Ascending aorta (tissue), 2 donors: ENCODE data around the gene TDRD12. TPM values are rescaled to one million over a fixed set of nuclear protein-coding genes. Genes with fewer than 3 reads are reported as not detected.

Source experiments
- DNase-seq, 2 donors: peaks; one replicate each; pipeline ENCODE4 v3.0.0-alpha.2; 2019; ENCODE audit warnings: low spot score in 2 of 2
- H3K27ac ChIP-seq, 2 donors: fragments of 200-600 bp; sonication (generic); one replicate each; pipeline ENCODE4 v1.5.1; 2016 to 2017; ENCODE audit warnings: mild to moderate bottlenecking in 1 of 2
- H3K27me3 ChIP-seq: fragments of 200-600 bp; sonication (generic); one replicate; pipeline ENCODE4 v1.5.1; 2017
- H3K36me3 ChIP-seq, 2 donors: fragments of 200-600 bp; sonication (generic); one replicate each; pipeline ENCODE4 v1.5.1; 2016
- H3K4me1 ChIP-seq, 2 donors: fragments of 200-600 bp; sonication (generic); one replicate each; pipeline ENCODE4 v1.5.1; 2016 to 2017; ENCODE audit warnings: mild to moderate bottlenecking in 1 of 2
- H3K4me3 ChIP-seq, 2 donors: fragments of 200-600 bp; sonication (generic); one replicate each; pipeline ENCODE4 v1.5.1; 2016 to 2017; ENCODE audit warnings: mild to moderate bottlenecking in 1 of 2
- H3K9me3 ChIP-seq, 2 donors: fragments of 200-600 bp; sonication (generic); one replicate each; pipeline ENCODE4 v1.5.1; 2016
- CTCF ChIP-seq, 3 experiments: fragments of 200-600 bp in 2 of 3; fragments of 450-650 bp in 1 of 3; sonication (generic) in 2 of 3; IDR thresholded peaks; one replicate each; pipeline ENCODE4 v1.5.1; 2016 to 2019; ENCODE audit warnings: antibody characterized with exemption in 3 of 3, mild to moderate bottlenecking in 1 of 3, moderate library complexity in 1 of 3
- intact Hi-C: fragments of 100-400 bp; cut with DNase I; formaldehyde crosslinking; loops from one replicate; pipeline ENCODE4 v1.15.1; 2023
- total RNA-seq: library from RNA; depleted of rRNA; stranded (reverse); fragments of >200 nt; gene quantifications from one replicate; pipeline ENCODE4 v1.1.0, GENCODE V29; 2016

Gene TDRD12
- total RNA-seq, 1 donor from 2014 or later: 0.11 TPM

GRCh38 chr19:32718286-32718685, 1.3 kb upstream of the TDRD12 start:
- Histone ChIP-seq H3K27me3 (no peaks in the 10 kb centered on the region), H3K27ac (no peak overlapping the region), H3K9me3 (no peaks in the 10 kb centered on the region), H3K36me3 (peaks cover 0 to 14% of the 10 kb centered on the region in 2 donors), H3K4me1 (no peaks in the 10 kb centered on the region), H3K4me3 (no peak overlapping the region)
- no peak for TF ChIP-seq CTCF (IDR thresholded peaks at IDR 0.05)
- intact Hi-C loops: no loop called here
- no peak for DNase-seq

- Histone ChIP-seq H3K27ac (no peak overlapping the region), H3K9me3 (no peaks in the 10 kb centered on the region), H3K36me3 (no peaks in the 10 kb centered on the region), H3K4me3 (no peak overlapping the region), H3K27me3 (no peaks in the 10 kb centered on the region), H3K4me1 (no peaks in the 10 kb centered on the region)
- no peak for TF ChIP-seq CTCF (IDR thresholded peaks at IDR 0.05)
- intact Hi-C loops: no loop called here
- DNase-seq: no peak
These were observed 809 bp downstream of the TDRD12 start for GRCh38 chr19:32720216-32720935.

DNA sequence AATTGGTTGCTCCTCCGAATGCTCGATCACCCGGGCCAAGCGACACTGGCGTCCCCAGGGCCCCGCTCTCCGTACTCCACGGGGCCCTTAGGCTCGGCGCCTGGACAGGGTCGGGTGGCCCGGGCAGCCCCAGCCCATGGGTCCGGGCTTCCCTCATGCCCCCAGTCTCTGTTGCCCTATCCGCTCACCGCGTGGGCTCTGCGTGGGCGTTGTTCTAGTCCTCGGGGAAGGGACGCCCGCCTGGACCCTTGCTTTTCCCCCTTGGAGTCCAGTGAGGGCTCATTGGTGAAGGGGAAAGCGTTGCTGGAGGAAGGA, 1.3 kb downstream of the TDRD12 start:
- no peak for TF ChIP-seq CTCF (IDR thresholded peaks at IDR 0.05)
- Histone ChIP-seq H3K36me3 (no peaks in the 10 kb centered on the region), H3K9me3 (no peaks in the 10 kb centered on the region), H3K4me3 (no peak overlapping the region), H3K27ac (no peak overlapping the region), H3K27me3 (no peaks in the 10 kb centered on the region), H3K4me1 (no peaks in the 10 kb centered on the region)
- DNase-seq: no peak
- intact Hi-C loops: no loop called here

DNA sequence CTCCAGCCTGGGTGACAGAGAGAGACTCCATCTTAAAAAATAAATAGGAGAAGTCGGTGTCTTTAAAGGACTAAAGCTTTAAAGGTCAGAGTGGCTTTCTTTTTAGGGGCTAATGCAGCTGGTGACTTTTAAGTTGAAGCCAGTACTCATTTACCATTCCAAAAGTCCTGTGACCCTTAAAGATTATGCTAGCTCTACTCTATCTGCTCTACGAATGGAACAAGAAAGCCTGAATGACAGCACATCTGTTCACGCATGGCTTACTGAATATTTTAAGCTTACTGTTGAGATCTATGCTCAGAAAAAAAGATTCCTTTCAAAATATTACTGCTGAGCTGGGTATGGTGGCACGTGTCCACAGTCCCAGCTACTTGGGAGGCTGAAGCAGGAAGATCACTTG, 16.4 kb downstream of the TDRD12 start:
- DNase-seq: no peak
- Histone ChIP-seq H3K9me3 (no peaks in the 10 kb centered on the region), H3K27me3 (no peaks in the 10 kb centered on the region), H3K36me3 (no peaks in the 10 kb centered on the region), H3K4me1 (no peaks in the 10 kb centered on the region), H3K27ac (no peak overlapping the region), H3K4me3 (no peak overlapping the region)
- TF ChIP-seq CTCF (IDR thresholded peaks at IDR 0.05): no peak
- intact Hi-C loops: no loop called here

DNA sequence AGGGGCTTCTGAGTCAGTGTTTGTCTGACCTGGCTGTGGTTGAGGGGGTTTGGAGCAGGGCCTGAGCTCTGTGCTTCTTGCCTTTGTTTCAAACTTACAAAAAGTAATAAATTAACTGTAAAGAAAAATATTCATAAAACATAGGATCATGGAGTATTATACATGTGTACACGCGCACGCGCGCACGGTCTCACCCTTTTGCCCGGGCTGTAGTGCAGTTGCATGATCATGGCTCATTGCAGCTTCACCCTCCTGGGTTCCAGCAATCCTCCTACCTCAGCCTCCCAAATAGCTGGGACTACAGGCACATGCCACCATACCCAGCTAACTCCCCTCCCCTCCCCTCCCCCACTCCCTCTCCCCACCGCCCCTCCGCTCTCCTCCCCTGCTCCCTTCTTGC, 23.5 kb downstream of the TDRD12 start:
- Histone ChIP-seq H3K4me3 (no peak overlapping the region), H3K9me3 (no peaks in the 10 kb centered on the region), H3K27ac (no peak overlapping the region), H3K27me3 (no peaks in the 10 kb centered on the region), H3K4me1 (no peaks in the 10 kb centered on the region), H3K36me3 (no peaks in the 10 kb centered on the region)
- intact Hi-C loops: no loop called here
- DNase-seq: no peak
- no peak for TF ChIP-seq CTCF (IDR thresholded peaks at IDR 0.05)

DNA sequence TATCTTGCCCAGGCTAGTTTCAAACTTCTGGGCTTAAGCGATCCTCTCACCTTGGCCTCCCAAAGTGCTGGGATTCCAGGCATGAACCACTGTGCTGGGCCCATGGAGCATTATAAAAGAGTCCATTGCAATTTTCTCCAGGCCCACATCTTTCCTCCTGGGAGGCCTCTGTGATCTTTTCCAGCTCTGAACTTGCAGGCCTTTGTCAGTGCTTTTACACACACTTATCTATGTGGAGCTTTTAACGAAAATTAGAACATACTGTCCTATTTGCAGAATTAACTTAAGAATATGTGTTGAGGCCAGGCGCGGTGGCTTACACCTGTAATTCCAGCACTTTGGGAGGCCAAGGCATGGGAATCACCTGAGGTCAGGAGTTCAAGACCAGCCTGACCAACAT, 23.9 kb downstream of the TDRD12 start:
- no peak for DNase-seq

More for the DNA sequence above, 23.9 kb downstream of the TDRD12 start:
- H3K4me3 ChIP-seq: no peak overlapping the region
- no peak for TF ChIP-seq CTCF (IDR thresholded peaks at IDR 0.05)
- no peaks in the 10 kb centered on the region for H3K4me1 ChIP-seq
- no peaks in the 10 kb centered on the region for H3K36me3 ChIP-seq
- intact Hi-C loops: no loop called here
- H3K27ac ChIP-seq: no peak overlapping the region
- no peaks in the 10 kb centered on the region for H3K9me3 ChIP-seq
- H3K27me3 ChIP-seq: no peaks in the 10 kb centered on the region
